GM10248 (cell line): ENCODE measurements around the gene PLP2.
"Not testable (repeated sequence)": the region's sequence is repeated elsewhere in the genome, so short reads cannot be mapped to it uniquely, and the experiment has no call there.

ENCODE experiments used
- CTCF ChIA-PET: fragments of 300-600 bp; sonication (Branson Sonifier 250); formaldehyde crosslinking; extraction: SDS; loops from one replicate; lab custom pipeline; 2021; ENCODE audit warnings: antibody characterized with exemption; lab: Yijun Ruan, JAX
- POLR2A ChIA-PET: fragments of 350-650 bp; sonication (Branson Sonifier 250); formaldehyde crosslinking; extraction: SDS; loops from one replicate; lab custom pipeline; 2020; ENCODE audit warnings: antibody characterized with exemption; lab: Yijun Ruan, JAX
- DNase-seq: peaks from one replicate; pipeline ENCODE4 v3.0.0; 2012; ENCODE audit errors: extremely low spot score
- CTCF ChIP-seq: IDR thresholded peaks from 2 replicates; pipeline ENCODE4 v1.5.1; 2012; ENCODE audit warnings: mild to moderate bottlenecking, low read depth; ENCODE audit errors: extremely low read depth, missing control alignments, control extremely low read depth

The PLP2 gene

DNA sequence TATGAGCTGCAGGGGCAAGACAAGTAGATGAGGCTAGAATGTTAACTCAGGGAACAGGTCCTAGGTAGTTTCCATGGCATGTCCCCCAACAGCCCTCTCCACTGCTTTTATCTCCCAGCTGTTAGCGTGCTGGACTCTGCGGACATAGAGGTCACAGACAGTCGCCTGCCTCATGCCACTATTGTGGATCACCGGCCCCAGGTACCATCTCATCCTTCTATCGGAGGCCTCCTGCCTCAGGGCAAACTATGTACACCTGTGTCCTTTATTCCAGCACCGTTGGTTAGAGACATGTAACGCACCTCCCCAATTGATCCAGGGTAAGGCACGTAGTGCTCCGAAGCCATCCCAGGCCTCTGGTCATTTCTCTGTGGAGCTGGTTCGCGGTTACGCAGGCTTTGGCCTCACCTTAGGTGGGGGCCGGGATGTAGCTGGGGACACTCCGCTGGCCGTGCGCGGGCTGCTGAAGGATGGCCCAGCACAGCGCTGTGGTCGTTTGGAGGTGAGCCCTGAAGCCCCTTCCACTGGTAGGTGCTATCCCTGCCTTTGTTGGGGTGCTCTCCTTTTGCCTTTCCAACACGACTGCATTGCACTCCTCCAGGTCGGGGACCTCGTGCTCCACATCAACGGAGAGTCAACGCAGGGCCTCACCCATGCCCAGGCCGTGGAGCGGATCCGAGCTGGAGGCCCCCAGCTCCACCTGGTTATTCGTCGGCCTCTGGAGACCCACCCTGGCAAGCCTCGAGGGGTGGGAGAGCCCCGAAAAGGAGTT, 6.9 kb upstream of the PLP2 start:
- TF ChIP-seq CTCF = no peak
- POLR2A ChIA-PET = interaction anchor here (1.2 kb wide), 1 partner anchor 26 kb away, joined by 3 read pairs; no protein-coding TSS in a partner anchor
- DNase-seq = no peak
- CTCF ChIA-PET = interaction anchor here (1.2 to 2.6 kb wide), 3 partner anchors 10 to 30 kb away, joined by 3 to 17 read pairs (median 4); no protein-coding TSS in a partner anchor

DNA sequence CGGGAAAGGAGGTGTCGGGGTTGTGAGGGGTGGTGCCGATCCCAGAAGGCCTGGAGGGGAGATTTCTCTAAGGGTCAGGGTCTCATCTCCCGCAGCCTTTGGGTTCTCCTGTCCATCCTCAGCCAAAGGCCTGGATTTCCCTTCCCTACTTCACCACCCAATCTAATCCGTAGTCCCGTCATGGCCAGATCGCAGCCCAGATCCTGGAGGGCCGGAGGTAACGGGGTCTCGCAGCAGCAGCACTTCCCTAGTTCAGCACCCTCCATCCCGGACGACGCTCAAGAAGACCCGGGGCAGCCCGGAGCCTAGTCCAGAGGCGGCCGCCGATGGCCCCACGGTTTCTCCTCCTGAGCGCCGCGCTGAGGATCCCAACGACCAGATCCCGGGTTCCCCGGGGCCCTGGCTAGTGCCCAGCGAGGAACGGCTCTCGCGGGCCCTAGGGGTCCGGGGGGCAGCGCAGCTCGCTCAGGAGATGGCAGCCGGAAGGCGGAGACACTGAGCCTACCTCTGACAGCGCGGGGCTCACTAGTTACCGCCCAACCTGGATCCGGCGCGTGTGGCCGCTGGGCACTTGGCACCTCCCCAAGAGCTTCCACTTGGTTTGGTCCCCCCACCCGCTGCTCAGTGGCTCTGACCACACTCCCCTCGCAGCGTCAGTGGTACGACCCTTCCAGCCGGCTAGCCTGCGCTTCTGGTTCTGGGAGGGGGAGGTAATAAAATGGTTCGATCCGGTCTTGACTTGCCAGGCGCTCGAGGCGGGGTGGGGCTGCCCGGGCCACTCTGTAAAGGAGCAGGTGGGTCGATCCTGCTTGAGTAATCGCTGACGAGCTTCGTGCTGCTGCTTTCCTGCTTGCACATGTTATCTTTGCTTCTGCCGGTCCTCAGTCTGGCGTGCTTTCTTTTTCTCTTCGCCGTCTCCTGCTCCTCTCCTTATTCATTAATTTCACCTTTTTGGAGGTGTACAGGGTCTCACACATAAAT, 5.5 kb upstream of the PLP2 start:
- DNase-seq = peak; percentile 43
- POLR2A ChIA-PET = interaction anchor here (1.2 kb wide), 1 partner anchor 25 kb away, joined by 3 read pairs; no protein-coding TSS in a partner anchor
- CTCF ChIA-PET = interaction anchor here (0.9 to 4.1 kb wide), 5 partner anchors 8 to 23 kb away, joined by 3 to 28 read pairs (median 3); no protein-coding TSS in a partner anchor
- TF ChIP-seq CTCF = peak; percentile 32

GRCh38 chrX:49166914-49167739, 4.6 kb upstream of the PLP2 start:
- no peak for DNase-seq
- TF ChIP-seq CTCF = no peak
- ChIA-PET POLR2A (no interaction called here), CTCF (interaction anchor here (0.9 to 4.1 kb wide), 6 partner anchors 9 to 26 kb away, joined by 3 to 28 read pairs (median 5); no protein-coding TSS in a partner anchor)

GRCh38 chrX:49167740-49168108, 4.0 kb upstream of the PLP2 start:
- ChIA-PET POLR2A (no interaction called here), CTCF (interaction anchor here (1.7 to 4.1 kb wide), 3 partner anchors 9 to 25 kb away, joined by 7 to 28 read pairs (median 9); no protein-coding TSS in a partner anchor)

DNA sequence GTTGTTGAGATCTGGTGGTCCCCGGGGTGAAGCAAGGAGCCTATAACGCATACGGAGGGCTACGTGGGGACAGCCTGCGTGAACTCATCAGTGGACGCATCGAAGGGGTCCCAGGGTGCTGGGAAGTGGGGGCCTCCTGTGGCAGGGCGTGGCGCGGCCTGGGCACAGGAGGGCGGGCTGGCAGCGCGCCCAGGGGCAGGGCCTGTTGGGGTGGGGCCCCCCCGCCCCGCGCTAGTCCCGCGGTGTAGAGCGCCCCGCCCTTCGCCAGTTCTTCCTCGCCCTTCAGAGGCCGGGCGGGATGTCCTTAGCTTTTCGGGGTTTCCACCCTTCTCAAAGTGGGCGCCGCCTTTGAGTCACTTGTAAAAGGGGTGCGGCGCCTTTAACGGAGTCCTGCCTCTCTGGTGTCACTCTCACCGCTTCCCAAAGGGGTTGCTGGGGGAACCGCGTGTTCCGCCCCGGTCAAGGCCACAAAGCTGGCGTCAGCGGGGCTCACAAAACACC, 632 bp downstream of the PLP2 start:
- CTCF ChIA-PET = interaction anchor here (1.0 to 2.0 kb wide), 2 partner anchors 9 to 61 kb away, joined by 3 to 7 read pairs; no protein-coding TSS in a partner anchor
- POLR2A ChIA-PET = no interaction called here
- no peak for TF ChIP-seq CTCF
- peak; percentile 62 for DNase-seq

More at GRCh38 chrX:49167740-49168108, 4.0 kb upstream of the PLP2 start:
- no peak for DNase-seq
- TF ChIP-seq CTCF = no peak

- CTCF ChIA-PET = interaction anchor here (1.0 kb wide), 1 partner anchor 63 kb away, joined by 3 read pairs; no protein-coding TSS in a partner anchor
- DNase-seq, POLR2A ChIA-PET: not testable (repeated sequence)
Measured at GRCh38 chrX:49173544-49173943, 1.8 kb downstream of the PLP2 start.
